Left lung (tissue), 10 donors: ENCODE data around the gene NEUROD2. TPM values are rescaled to one million over a fixed set of nuclear protein-coding genes. Genes with fewer than 3 reads are reported as not detected.

Source experiments
- ATAC-seq: fragments of 200-7000 bp; cut with Tn5 transposase; one replicate; pipeline ENCODE4 v1.9.1; 2020; ENCODE audit warnings: moderate library complexity
- DNase-seq, 4 donors: peaks; one replicate each; pipeline ENCODE4 v3.0.0-alpha.2; 2013 to 2020
- H3K27ac ChIP-seq, 2 donors: fragments of 200-600 bp; sonication (generic) in 1 of 2; one replicate each; pipeline versions ENCODE4 v1.5.0 to v1.8.0; 2020 to 2021
- H3K27me3 ChIP-seq, 2 donors: fragments of 200-600 bp; sonication (generic) in 1 of 2; one replicate each; pipeline versions ENCODE4 v1.5.0 to v1.8.0; 2020 to 2021
- H3K36me3 ChIP-seq, 2 donors: fragments of 200-600 bp; sonication (generic) in 1 of 2; one replicate each; pipeline versions ENCODE4 v1.5.0 to v1.8.0; 2020 to 2021
- H3K4me1 ChIP-seq, 2 donors: fragments of 200-600 bp; one replicate each; pipeline ENCODE4 v1.8.0; 2021
- H3K4me3 ChIP-seq, 2 donors: fragments of 200-600 bp; sonication (generic) in 1 of 2; one replicate each; pipeline versions ENCODE4 v1.5.0 to v1.8.0; 2020 to 2021; ENCODE audit warnings: mild to moderate bottlenecking in 1 of 2
- H3K9me3 ChIP-seq, 2 donors: fragments of 200-600 bp; sonication (generic) in 1 of 2; one replicate each; pipeline versions ENCODE4 v1.5.0 to v1.8.0; 2020 to 2021
- CTCF ChIP-seq, 2 donors: fragments of 200-600 bp; sonication (generic) in 1 of 2; IDR thresholded peaks; one replicate each; pipeline versions ENCODE4 v1.5.0 to v1.8.0; 2021; ENCODE audit warnings: antibody characterized with exemption in 2 of 2
- intact Hi-C, 2 donors: fragments of 100-400 bp; cut with DNase I; formaldehyde crosslinking; loops; one replicate each; pipeline versions ENCODE4 v1.11.2 to v1.14.2; 2022
- polyA plus RNA-seq, 6 donors: library from polyadenylated mRNA; unstranded; fragments of 120-200 nt; gene quantifications; one replicate each; pipeline ENCODE4 v1.2.1, GENCODE V29; 2013; ENCODE audit not compliant: insufficient read length in 6 of 6
- total RNA-seq, 2 donors: library from RNA; stranded (reverse); fragmentation: NEBNext Ultra II Directional; extraction: Animal tissue kit (Norgen Biotek cat#: 25700); gene quantifications; one replicate each; pipeline ENCODE4 v1.2.1, GENCODE V29; 2021
- donor health status: DM: no; HTN: yes; CAD: no.
- donor health status: DM: no; HTN: no; CAD: no.

The NEUROD2 gene
- total and polyA plus RNA-seq, 8 donors, result 0.03 to 0.11 (median 0.08) TPM; not detected in 2

DNA sequence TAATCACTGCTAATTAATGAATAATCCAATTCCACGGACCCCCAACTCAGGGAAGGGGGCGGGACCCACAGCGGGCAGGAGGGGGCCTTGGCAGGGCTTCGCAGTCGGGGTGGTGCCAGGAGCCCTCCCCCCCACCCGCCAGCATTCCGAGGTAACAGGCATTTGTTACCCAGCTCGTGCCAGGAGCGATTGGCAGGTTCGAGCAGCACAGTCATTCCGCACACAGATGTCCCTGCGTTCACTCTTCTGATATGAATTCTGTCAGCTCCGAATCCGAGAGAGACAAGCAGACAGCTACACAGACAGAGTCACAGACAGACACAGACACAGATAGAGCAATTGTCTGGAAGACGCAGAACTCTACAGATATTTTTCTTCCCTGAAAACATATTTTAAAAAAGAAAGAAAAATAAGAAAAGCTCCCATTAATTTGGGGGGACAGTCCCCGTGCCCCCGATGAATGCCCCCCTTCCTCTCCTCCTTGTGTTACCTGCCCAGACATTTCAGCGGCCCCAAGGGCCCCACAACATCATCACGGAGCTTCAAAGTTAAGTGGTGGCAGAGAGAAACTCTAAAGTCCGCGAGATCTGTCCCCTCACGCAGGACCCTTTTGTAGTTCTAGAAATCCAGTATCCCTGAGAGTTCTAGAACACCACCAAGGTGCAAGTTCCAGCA lies 10.2 kb downstream of the NEUROD2 start:
- intact Hi-C loops, result no loop called here
- H3K4me1 ChIP-seq, result peaks cover 4 to 15% of the 10 kb centered on the region in 2 donors
- no peaks in the 10 kb centered on the region for H3K36me3 ChIP-seq
- no peak overlapping the region for H3K4me3 ChIP-seq
- H3K9me3 ChIP-seq, result no peaks in the 10 kb centered on the region
- peaks cover 78 to 100% of the 10 kb centered on the region in 2 donors for H3K27me3 ChIP-seq
- H3K27ac ChIP-seq, result no peak overlapping the region
- DNase-seq (no peak), ATAC-seq (no peak)
- no peak for TF ChIP-seq CTCF (IDR thresholded peaks at IDR 0.05)

GRCh38 chr17:39596543-39597267 lies 11.0 kb downstream of the NEUROD2 start:
- intact Hi-C loops, result no loop called here
- no peak for TF ChIP-seq CTCF (IDR thresholded peaks at IDR 0.05)

DNA sequence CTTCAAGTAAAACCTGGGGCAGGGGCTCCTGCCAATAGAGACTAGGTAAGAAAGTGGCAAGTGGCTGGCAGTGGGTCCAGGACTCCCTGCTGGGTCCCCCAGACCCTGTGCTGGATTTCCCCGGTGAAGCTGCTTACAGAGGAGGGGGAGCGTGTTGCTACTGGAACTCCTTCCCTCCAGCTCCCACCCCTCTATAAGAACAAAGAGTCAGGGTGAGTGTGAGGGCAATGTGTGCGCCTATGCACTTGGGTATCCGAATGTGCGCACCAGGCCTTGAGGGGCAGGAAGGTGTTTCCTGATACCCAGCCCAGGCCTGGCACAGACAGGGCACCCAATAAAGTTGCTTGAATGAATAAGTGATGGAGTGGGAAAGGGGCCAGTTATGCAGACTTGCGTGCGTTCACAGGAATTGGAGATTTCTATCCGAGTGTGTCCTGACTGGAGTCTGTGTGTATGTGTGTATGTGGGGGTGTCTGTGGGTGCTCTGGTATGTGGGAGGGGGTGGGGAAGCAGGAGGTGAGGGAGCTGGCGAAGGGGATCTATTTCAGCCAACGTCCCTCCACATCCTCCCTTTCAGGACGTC lies 11.7 kb downstream of the NEUROD2 start:
- no peak for ATAC-seq
- Histone ChIP-seq H3K27ac (no peak overlapping the region), H3K27me3 (peaks cover 64 to 93% of the 10 kb centered on the region in 2 donors), H3K36me3 (no peaks in the 10 kb centered on the region), H3K9me3 (no peaks in the 10 kb centered on the region), H3K4me3 (no peak overlapping the region), H3K4me1 (peaks cover 4 to 15% of the 10 kb centered on the region in 2 donors)
- TF ChIP-seq CTCF (IDR thresholded peaks at IDR 0.05), result no peak
- DNase-seq, result no peak
- intact Hi-C loops, result no loop called here

More at GRCh38 chr17:39596543-39597267, 11.0 kb downstream of the NEUROD2 start:
- H3K27ac ChIP-seq, result no peak overlapping the region
- ATAC-seq (no peak), DNase-seq (no peak)
- peaks cover 4 to 15% of the 10 kb centered on the region in 2 donors for H3K4me1 ChIP-seq
- H3K36me3 ChIP-seq, result no peaks in the 10 kb centered on the region
- H3K27me3 ChIP-seq, result peaks cover 70 to 99% of the 10 kb centered on the region in 2 donors
- H3K9me3 ChIP-seq, result no peaks in the 10 kb centered on the region
- no peak overlapping the region for H3K4me3 ChIP-seq

DNA sequence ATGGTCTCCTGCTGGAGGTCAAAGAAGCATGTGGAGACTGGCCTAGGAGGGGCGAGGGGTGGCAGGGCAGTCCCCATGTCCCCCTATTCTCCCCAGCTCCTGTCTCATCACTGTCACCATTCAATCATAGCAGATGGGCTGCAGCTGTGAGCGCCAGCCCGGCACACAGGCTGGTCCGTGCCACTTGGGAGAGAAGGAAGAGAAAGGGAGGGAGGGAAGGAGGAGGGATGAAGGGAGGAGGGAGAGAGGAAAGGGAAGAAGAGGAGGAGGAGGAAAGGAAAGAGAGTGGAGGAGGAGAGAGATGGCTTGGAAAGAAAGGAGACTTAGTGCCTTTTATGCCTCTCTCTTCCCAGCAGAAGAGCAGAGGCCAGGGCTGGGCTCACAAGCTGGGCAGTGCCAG lies 12.4 kb downstream of the NEUROD2 start:
- Histone ChIP-seq H3K4me3 (no peak overlapping the region), H3K4me1 (peaks cover 4 to 15% of the 10 kb centered on the region in 2 donors), H3K27ac (no peak overlapping the region), H3K36me3 (no peaks in the 10 kb centered on the region), H3K27me3 (peaks cover 56 to 85% of the 10 kb centered on the region in 2 donors), H3K9me3 (no peaks in the 10 kb centered on the region)
- no peak for TF ChIP-seq CTCF (IDR thresholded peaks at IDR 0.05)
- DNase-seq, result no peak
- intact Hi-C loops, result no loop called here
- no peak for ATAC-seq

DNA sequence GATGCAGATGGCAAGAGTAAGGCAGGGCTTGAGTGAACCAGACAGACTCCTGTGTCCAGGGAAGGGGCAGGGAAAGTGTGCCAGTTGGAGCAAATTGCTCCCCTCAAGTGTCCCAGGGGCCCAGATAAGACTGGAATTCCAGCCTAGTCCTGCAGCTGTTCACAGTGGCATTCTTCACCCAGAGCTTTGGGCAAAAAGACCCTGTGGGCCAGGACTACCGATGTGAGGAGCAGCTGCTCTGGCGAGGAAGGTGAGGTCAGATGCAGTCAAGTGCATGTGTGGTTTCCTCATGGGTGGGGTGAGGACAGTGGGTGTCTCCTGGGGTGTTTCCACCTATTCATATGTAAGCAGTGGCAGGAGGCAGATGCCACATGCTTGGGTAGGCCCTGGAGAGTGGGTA lies 14.3 kb downstream of the NEUROD2 start:
- H3K36me3 ChIP-seq, result no peaks in the 10 kb centered on the region
- peaks cover 37 to 70% of the 10 kb centered on the region in 2 donors for H3K27me3 ChIP-seq

More for the DNA sequence above, 14.3 kb downstream of the NEUROD2 start:
- H3K27ac ChIP-seq, result no peak overlapping the region
- DNase-seq (no peak), ATAC-seq (no peak)
- no peak overlapping the region for H3K4me3 ChIP-seq
- no peaks in the 10 kb centered on the region for H3K9me3 ChIP-seq
- TF ChIP-seq CTCF (IDR thresholded peaks at IDR 0.05), result no peak
- intact Hi-C loops, result no loop called here
- peaks cover 0 to under 1% of the 10 kb centered on the region in 2 donors for H3K4me1 ChIP-seq
